Muscle layer of duodenum (tissue), 2 donors: ENCODE data around the gene ERCC1.

Experiments
- H3K27ac ChIP-seq: one replicate; pipeline ENCODE4 v1.7.0; 2013; ENCODE audit warnings: mild to moderate bottlenecking, low read length
- H3K27me3 ChIP-seq: one replicate; pipeline ENCODE4 v1.7.0; 2013; ENCODE audit warnings: low read depth, mild to moderate bottlenecking, control low read depth, low read length
- H3K36me3 ChIP-seq, 2 donors: one replicate each; pipeline ENCODE4 v1.7.0; 2013; ENCODE audit warnings: low read length in 2 of 2, control low read depth in 1 of 2, mild to moderate bottlenecking in 1 of 2; ENCODE audit not compliant: insufficient read depth in 2 of 2, control insufficient read depth in 1 of 2
- H3K4me1 ChIP-seq, 2 donors: one replicate each; pipeline ENCODE4 v1.7.0; 2013; ENCODE audit warnings: low read length in 2 of 2, mild to moderate bottlenecking in 2 of 2, control low read depth in 1 of 2, moderate library complexity in 1 of 2; ENCODE audit not compliant: insufficient read depth in 2 of 2, control insufficient read depth in 1 of 2
- H3K4me3 ChIP-seq, 2 donors: one replicate each; pipeline ENCODE4 v1.7.0; 2013; ENCODE audit warnings: low read length in 2 of 2, low read depth in 1 of 2, mild to moderate bottlenecking in 1 of 2
- H3K9me3 ChIP-seq, 2 donors: one replicate each; pipeline ENCODE4 v1.7.0; 2013; ENCODE audit warnings: low read length in 2 of 2, control low read depth in 1 of 2, mild to moderate bottlenecking in 1 of 2; ENCODE audit not compliant: control insufficient read depth in 1 of 2
- donor health status: healthy.

Gene ERCC1

DNA sequence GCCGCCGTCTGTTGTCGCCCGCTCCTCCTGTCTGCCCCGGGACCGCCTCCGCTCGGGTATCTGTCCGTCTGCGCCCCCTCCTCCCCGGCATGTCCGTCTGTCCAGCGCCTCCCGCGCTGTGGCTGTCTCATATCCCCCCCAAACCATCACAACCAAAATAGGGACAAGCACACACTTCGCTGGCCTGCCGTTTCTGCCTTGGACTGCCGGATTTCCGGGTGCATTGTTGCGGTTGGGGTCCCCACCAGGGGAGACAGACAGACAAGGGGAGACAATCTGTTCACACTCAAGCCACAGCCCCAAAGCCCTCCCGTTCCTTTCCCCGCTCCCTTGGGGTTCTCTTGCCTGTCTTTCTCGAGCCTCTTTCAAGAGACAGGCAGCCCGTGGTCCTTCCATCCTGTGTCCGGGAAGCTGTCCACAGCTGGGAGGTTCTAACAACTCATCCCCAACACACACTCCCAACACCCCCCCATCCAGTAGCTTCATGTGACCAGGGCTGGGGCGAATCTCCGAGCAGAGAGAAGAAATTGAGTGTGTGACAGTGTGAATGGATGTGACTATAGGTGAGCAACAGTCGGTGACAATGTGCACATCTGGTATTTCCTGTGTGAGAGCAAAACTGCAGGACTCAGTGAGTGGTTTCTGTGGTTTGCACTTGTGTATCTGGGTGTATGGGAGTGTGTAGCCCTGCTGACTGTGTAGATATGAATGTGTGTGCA is 27.6 kb upstream of the ERCC1 start:
- Histone ChIP-seq H3K9me3 (no peaks in the 10 kb centered on the region), H3K27ac (peak overlapping the region; percentile 84), H3K4me3 (peak overlapping the region; percentile 57 to 72), H3K4me1 (peaks cover 3 to 31% of the 10 kb centered on the region in 2 donors), H3K36me3 (peaks cover 0 to 12% of the 10 kb centered on the region in 2 donors), H3K27me3 (no peaks in the 10 kb centered on the region)

DNA sequence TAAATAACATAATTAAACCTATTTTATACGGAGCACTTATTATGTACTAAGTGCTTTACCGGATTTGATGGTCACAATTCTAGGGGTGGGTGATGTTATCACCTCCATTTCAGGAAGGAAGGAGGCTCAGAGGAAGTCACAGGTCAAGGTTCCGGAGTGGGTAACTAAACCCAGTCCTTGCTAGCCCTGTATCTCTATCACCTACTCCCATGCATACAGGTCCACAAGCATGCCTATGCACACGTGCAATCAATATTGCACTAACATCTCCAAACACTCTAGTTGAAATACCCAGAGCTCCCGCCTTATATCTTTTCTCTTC is 26.3 kb upstream of the ERCC1 start:
- no peaks in the 10 kb centered on the region for H3K9me3 ChIP-seq
- H3K27me3 ChIP-seq = no peaks in the 10 kb centered on the region
- H3K36me3 ChIP-seq = peaks cover 0 to 6% of the 10 kb centered on the region in 2 donors
- peaks cover 0 to 24% of the 10 kb centered on the region in 2 donors for H3K4me1 ChIP-seq
- peak overlapping the region; percentile 55 to 64 for H3K4me3 ChIP-seq
- peak overlapping the region; percentile 75 for H3K27ac ChIP-seq

DNA sequence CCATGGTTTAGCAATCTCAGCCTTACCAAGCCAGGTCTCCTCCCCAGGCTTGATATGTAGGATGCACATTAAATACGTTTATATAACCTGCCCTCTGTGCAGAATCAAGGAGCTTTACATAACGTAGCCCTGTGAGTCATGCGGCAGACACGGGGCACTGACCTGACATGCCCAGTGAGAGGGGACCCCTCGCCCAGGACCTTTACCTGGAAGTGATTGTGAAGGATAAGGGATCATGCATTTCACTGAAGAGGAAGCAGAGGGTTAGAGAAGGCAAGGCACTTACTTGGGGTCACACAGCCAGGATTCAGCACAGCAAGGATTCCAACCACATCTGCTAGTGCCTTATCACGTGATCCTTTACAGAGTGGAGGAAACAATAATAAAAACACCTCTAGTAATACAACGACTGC is 25.2 kb upstream of the ERCC1 start:
- H3K36me3 ChIP-seq = peaks cover 0 to 7% of the 10 kb centered on the region in 2 donors
- no peaks in the 10 kb centered on the region for H3K27me3 ChIP-seq
- no peaks in the 10 kb centered on the region for H3K9me3 ChIP-seq
- peaks cover 0 to 30% of the 10 kb centered on the region in 2 donors for H3K4me1 ChIP-seq
- H3K27ac ChIP-seq = peak overlapping the region; percentile 39
- no peak overlapping the region for H3K4me3 ChIP-seq

DNA sequence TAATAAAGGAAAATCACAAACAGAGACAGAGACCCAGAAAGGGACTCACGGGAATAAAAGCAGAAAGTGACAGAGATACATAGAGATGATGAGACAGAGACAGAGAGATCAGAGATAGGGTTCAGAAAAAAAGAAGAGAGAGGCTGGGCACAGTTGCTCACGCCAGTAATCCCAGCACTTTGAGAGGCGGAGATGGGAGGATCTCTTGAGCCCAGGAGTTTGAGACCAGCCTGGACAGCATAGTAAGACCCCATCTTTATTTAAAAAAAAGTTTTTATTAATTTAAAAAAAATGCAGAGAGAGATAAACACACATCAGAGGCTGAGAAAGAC is 24.7 kb upstream of the ERCC1 start:
- Histone ChIP-seq H3K27me3 (no peaks in the 10 kb centered on the region), H3K27ac (no peak overlapping the region), H3K36me3 (peaks cover 0 to 10% of the 10 kb centered on the region in 2 donors), H3K4me1 (peaks cover 0 to 31% of the 10 kb centered on the region in 2 donors), H3K9me3 (no peaks in the 10 kb centered on the region), H3K4me3 (no peak overlapping the region)

GRCh38 chr19:45446944-45447343 is 23.2 kb upstream of the ERCC1 start:
- H3K36me3 ChIP-seq = peaks cover 0 to 10% of the 10 kb centered on the region in 2 donors
- H3K27ac ChIP-seq = no peak overlapping the region
- no peak overlapping the region for H3K4me3 ChIP-seq
- H3K4me1 ChIP-seq = peaks cover 0 to 40% of the 10 kb centered on the region in 2 donors
- H3K9me3 ChIP-seq = no peaks in the 10 kb centered on the region
- no peaks in the 10 kb centered on the region for H3K27me3 ChIP-seq

GRCh38 chr19:45446295-45446694 is 22.6 kb upstream of the ERCC1 start:
- Histone ChIP-seq H3K4me3 (no peak overlapping the region), H3K9me3 (no peaks in the 10 kb centered on the region), H3K27me3 (no peaks in the 10 kb centered on the region), H3K36me3 (peaks cover 0 to 8% of the 10 kb centered on the region in 2 donors), H3K4me1 (peaks cover 0 to 40% of the 10 kb centered on the region in 2 donors), H3K27ac (no peak overlapping the region)

DNA sequence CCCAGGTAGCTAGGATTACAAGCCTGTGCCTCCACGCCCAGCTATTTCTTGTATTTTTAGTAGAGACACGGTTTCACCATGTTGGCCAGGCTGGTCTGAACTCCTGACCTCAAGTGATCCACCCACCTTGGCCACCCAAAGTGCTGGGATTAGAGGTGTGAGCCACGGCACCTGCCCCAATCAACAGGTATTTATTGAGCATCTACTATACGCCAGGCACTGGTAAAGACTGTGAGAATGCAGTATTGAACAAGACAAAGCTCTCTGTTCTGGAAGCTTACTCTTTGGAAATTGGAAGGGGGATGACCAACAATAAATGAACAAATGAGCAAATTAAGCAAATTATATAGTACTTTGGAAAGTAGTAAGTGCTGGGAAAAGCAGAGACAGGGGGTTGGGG is 21.4 kb upstream of the ERCC1 start:
- no peak overlapping the region for H3K4me3 ChIP-seq
- H3K27me3 ChIP-seq = no peaks in the 10 kb centered on the region
- peaks cover 2 to 42% of the 10 kb centered on the region in 2 donors for H3K4me1 ChIP-seq
- H3K36me3 ChIP-seq = peaks cover 0 to 4% of the 10 kb centered on the region in 2 donors
- no peak overlapping the region for H3K27ac ChIP-seq
- no peaks in the 10 kb centered on the region for H3K9me3 ChIP-seq

DNA sequence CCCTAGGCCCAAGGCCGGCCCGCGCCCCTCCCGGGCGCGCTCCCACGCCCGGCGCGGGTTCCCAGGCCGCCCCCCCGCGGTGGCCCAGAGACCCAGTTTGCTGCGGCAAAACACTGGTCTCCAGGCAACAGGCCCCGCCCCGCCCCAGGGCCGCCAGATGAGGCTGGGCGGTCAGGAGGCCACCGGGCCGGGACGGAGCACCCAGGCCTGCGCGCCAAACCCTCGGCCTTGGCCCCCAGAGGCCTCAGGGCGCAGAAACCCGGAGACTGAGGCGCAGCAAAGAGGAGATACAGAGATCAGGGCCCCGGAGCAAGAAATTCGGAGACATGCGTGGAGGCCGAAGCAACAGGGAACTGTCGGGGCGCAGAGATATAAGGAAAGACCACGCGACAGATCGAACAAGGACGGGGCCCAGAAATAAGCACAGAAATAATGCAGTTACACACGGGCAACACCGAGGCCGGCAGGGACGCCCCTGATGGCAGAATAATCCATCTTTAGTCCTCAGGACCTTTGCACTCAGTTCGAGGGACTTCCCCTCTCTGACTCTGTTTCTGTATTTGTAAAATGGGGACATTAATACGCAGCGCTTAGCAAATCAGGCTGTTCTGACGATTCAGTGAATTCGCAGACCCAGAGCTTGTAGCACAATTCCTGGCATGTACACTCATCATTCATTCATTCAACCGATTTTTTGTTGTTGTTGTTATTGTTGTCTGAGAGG is 20.8 kb upstream of the ERCC1 start:
- peaks cover 3 to 38% of the 10 kb centered on the region in 2 donors for H3K4me1 ChIP-seq
- no peaks in the 10 kb centered on the region for H3K27me3 ChIP-seq
- peak overlapping the region; percentile 63 for H3K27ac ChIP-seq
- H3K36me3 ChIP-seq = peaks cover 0 to 4% of the 10 kb centered on the region in 2 donors
- H3K4me3 ChIP-seq = peak overlapping the region; percentile 52 to 59
- H3K9me3 ChIP-seq = no peaks in the 10 kb centered on the region

DNA sequence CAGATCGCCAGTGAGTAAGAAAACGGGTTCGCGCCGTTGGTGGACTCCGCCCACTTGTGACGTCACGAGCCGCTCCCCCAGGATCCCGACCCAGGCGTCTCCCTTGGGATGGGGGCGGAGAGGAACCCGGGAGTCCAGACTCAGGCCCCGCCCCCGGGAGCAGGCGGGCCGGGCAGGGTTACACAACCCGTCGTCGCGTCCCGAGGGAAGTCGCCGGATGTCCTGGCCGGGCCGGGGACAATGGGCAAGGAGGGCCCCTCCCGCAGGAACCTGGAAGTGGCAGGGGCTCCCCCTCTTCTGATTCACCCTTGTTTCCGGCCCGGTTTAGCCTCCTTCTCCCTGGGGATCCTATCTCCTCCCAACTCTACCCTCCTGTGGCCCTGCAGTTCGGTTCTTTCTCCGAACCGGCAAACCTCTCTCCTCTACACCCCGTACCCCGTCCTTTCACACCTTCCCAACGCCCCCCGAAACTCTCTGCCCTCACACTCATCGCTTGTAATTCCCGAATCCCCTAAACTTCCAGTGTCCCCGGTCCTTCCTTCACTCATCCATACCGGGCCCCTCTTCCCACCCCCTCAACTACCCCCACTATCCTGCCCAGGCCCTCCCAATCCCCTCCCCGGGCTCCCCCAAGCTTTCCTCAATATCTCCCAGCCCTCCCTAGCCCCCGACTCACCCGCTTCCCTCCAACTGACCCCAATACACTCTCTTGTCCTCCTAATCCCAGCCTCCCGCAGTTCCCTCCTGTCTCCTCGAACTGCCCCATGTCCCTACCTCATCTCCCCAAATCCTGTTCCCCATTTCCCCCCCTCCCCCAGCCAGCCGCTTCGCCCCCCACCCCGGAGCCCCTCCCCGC is 20.0 kb upstream of the ERCC1 start:
- Histone ChIP-seq H3K27me3 (no peaks in the 10 kb centered on the region), H3K4me3 (peak overlapping the region; percentile 47 to 65), H3K4me1 (peaks cover 3 to 30% of the 10 kb centered on the region in 2 donors), H3K27ac (peak overlapping the region; percentile 92), H3K9me3 (no peaks in the 10 kb centered on the region), H3K36me3 (peaks cover 0 to 4% of the 10 kb centered on the region in 2 donors)

GRCh38 chr19:45442778-45443461 is 19.2 kb upstream of the ERCC1 start:
- Histone ChIP-seq H3K9me3 (no peaks in the 10 kb centered on the region), H3K4me3 (peak overlapping the region; percentile 47 to 65), H3K27ac (peak overlapping the region; percentile 60), H3K4me1 (peaks cover 3 to 29% of the 10 kb centered on the region in 2 donors), H3K27me3 (no peaks in the 10 kb centered on the region), H3K36me3 (peaks cover 0 to 4% of the 10 kb centered on the region in 2 donors)

- Histone ChIP-seq H3K4me1 (peaks cover 3 to 29% of the 10 kb centered on the region in 2 donors), H3K27me3 (no peaks in the 10 kb centered on the region), H3K36me3 (peaks cover 0 to 4% of the 10 kb centered on the region in 2 donors), H3K9me3 (no peaks in the 10 kb centered on the region), H3K27ac (peak overlapping the region; percentile 60), H3K4me3 (no peak overlapping the region)
Measured at GRCh38 chr19:45442408-45442777, 18.7 kb upstream of the ERCC1 start.
